CD4-positive, alpha-beta T cell treated with Interleukin-6 at 100 ng/mL for 8 hours (primary cell): Measurements from ENCODE around the gene CBY3.
A peak's percentile ranks its signal among the peaks of the same experiment; 100 is the strongest.
"Not testable (repeated sequence)": the region's sequence is repeated elsewhere in the genome, so short reads cannot be mapped to it uniquely, and the experiment has no call there.

Experiments
- DNase-seq: peaks from one replicate; pipeline ENCODE4 v3.0.0-alpha.2; 2020; ENCODE audit warnings: mixed read lengths, low spot score

The CBY3 gene

GRCh38 chr5:179680780-179681401 lies at the start of gene CBY3:
Gene CBY3, minus strand, starts transcription at chr5:179681034. Its CDS starts 116 bp downstream, at chr5:179680918.
- no peak for DNase-seq

- DNase-seq, result no peak
These were observed 49.5 kb upstream of the CBY3 start for GRCh38 chr5:179730356-179730755.

- DNase-seq, result no peak
These were observed 48.9 kb upstream of the CBY3 start for GRCh38 chr5:179729727-179730126.

DNA sequence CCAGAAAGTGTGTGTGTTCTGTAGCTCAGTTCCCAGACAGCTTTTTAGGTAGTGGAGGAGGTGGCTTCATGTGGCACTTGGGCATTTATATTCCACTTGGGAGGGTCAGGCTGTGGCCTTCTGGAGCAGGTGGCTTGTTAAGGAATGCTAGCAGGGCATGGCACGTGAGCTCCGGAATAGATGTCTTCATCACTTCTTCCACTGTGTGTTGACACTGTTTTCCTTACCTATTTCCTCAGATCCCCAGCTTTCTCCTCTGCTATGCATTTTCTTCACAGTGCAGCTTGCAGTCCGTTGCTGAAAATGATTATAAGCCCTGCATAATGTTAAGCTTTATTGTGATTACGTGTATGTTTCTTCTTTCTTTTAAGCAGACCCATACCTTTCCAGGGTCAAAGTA lies 48.5 kb upstream of the CBY3 start:
- DNase-seq, result no peak

DNA sequence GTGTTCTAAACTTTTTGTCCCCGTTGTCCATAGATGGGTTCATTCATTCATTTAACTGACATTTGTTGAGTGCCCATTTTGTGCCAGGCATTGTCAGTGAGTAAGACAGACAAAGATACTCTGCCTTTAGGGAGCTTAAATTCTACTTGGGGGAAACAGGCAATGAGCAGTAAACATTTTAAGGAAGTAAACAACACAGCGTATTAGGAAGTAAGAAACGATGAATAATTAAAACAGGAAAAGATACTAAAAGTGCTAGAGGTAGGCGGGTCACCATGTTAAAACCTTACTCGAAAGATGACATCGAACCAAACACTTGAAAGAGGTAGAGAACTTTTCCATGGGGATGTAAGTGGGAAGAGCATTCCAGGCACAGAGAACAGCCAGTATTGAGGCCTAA lies 46.3 kb upstream of the CBY3 start:
- no peak for DNase-seq

DNA sequence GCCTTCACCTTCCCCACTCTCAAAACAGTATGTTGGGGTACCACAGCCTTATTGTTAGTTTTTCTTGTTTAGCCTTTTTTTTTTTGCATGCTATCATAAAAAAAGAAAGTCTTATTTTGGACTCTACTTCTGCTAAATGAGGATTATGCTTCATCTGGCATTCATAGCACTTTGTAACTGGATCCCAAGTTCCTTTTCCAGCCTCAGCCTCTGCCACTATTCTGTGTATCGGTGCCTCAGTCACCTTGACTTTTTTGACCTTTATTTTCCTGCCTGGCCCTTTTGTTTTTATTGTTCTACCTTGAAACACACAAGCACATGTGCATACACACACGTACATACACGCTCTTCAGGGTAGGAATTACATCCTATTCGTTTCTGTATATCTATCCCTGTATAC lies 43.3 kb upstream of the CBY3 start:
- DNase-seq, result no peak

DNA sequence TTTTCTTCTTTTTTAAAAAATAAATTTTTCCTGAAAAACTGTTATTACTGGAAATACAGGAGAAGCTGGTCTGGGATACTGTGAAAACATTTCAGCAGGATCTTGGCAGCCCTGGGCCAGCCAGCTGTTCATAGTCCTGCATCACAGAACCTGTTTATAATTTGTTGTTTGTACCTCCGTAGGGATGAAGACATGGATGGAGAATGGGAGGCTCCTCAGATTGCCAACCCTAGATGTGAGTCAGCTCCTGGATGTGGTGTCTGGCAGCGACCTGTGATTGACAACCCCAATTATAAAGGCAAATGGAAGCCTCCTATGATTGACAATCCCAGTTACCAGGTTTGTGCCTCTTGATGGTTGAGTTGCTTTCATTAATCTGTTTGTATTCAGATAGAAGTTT lies 39.4 kb upstream of the CBY3 start:
- no peak for DNase-seq

DNA sequence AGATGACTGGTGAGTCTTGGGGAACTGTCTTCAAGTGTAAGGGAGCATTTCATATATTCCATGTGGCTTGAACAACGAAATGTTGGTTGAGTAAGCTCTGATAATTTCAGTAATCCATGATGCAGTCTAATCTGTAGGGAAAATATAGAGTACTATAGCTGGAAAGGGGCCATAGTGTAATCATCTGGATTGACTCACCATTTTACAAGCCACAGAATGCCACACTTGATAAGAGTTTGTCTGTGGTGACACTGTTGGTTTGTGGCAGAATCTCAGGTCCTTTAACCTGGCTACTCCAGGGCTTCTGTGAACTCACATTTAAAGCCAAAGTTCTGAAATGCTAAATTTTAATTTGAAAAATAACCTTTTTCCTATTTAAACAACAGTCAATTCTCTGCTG lies 35.5 kb upstream of the CBY3 start:
- DNase-seq, result no peak

- DNase-seq, result no peak
These were observed 19.6 kb upstream of the CBY3 start for GRCh38 chr5:179700401-179700918.

DNA sequence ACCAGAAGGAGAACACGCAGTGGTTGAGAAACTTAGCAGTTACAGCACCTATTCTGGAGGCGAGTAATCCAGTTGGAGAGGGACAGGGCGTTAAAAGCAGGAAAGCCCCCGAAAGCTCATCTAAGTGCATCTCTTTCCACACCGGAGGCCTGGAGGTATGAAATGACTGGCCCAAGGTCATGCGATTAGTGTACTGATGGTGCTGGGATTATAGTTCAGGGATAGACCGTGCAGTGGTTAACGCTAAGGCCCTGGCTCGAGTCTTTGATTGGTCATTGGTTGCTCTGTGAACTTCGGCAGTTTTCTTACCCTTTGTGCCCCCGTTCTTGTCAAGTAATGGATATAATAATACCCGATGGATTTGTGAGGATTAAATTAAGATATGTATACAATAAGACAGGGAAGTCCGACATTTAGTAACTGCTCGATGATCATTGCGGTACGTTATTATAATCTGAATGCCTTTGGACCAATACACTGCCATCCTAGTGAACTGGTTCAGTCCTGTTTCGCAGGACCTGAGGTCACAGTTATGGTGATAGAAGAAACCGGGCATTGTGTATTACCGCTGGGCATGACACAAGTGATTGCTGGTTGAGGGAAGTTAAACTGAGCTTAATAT lies 18.9 kb upstream of the CBY3 start:
- no peak for DNase-seq

GRCh38 chr5:179698935-179699615 lies 18.2 kb upstream of the CBY3 start, which contains the start of gene CANX:
Gene CANX, plus strand, starts transcription at chr5:179698967. Its CDS starts 6,715 bp downstream, at chr5:179705682.
- no peak for DNase-seq

DNA sequence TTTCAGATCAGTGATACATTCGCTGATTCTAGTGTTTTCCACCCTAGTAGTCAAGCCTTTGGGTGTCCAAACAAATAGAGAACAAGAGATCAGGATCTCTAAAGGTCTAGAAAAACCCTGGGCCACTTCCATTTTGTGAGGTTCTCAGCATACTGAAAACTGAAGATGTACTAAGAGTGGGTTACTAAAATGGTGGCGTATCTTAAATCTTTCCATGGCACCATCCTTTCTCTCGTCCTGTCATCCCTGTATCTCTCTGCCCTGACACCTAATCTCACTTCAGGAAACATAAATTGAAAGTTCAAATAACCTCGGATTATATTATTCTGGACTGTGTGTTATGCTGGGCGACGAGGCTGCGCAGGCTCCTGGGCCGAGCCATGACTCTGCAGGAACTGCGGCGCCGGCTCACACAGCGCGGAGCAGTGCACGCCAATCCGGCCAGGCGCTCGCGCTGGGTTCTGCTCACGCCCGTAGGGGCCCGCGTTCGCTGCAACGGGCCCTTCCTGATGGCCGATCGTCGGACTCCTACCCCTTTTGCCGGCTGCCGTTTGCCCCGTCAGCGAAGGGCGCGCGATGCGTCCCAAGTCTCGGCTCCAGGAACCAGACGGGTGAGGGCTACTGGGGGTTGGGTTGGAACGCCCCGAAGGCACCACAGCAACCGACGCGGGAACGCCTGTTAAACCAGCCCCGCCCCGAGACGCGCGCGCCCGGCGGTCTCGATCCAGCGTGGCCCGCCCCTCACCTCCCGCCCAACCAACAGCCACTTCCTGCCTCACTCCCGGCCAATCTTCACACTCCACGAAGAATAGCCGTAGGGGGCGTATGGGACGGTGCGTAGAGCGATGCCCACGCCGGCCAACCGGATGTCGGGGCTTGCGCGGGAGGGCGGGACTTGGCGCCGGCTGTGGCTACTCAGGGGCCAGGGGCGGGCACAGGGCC lies 17.4 kb upstream of the CBY3 start:
- peak; percentile 99 for DNase-seq

DNA sequence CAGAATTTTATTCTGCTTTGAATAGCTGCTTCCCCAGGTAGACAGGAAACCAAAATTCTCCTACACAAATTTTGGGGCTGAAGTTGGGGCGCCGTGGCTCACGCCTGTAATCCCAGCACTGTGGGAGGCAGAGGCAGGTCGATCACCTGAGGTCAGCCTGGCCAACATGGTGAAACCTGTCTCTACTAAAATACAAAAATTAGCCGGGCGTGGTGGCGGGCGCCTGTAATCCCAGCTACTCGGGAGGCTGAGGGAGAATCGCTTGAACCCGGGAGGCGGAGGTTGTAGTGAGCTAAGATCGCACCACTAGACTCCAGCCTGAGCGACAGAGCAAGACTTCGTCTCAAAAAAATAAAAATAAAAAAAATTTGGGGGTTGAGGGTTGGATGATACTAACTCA lies 16.7 kb upstream of the CBY3 start:
- not testable (repeated sequence) for DNase-seq

DNA sequence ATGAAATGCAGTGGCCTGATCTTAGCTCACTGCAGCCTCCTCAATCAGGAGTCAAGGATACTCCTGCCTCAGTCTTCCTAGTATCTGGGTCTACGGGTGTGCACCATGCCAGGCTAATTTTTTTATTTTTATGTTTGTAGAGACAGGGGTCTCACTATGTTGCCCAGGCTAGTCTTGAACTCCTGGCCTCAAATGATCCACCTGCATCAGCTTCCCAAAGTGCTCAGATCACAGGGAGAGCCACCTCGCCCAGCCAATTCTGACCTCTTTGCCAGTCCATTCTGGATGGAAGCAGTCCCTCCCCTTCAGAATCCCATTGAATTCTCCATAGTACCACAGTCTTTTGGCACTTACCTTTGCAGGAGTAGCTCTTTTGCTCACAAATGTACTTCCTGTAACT lies 16.3 kb upstream of the CBY3 start:
- no peak for DNase-seq

DNA sequence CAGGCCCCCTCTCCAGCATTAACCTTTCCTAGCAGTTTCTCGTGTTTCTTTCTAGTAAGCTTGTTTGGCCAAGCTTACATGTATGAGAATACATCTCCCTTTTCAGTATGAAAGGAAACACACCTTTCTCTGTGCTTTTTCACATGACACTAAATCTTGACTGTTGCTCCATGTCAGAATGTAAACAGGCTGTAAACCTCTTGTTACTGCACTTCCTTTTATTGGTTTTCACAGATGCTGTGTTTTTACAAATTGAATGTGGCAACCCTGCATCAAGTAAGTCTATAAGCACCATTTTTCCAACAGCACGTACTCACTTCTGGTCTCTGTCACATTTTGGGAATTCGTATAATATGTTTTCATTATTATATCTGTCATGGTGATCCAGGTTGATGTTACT lies 15.8 kb upstream of the CBY3 start:
- no peak for DNase-seq

DNA sequence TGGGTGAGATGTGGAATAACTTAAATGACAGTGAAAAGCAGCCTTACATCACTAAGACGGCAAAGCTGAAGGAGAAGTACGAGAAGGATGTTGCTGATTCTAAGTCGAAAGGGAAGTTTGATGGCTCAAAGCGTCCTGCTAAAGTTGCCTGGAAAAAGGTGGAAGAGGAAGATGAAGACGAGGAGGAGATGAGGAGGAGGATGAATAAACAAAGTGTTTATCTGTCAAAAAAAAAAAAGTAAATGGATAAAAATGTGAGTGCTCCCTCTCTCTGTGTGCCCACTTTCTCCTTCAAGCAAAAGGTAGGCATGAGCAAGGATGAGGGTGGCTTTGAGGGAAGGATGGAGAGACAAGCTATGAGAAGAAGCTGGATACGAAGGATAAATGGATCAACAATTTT lies 13.7 kb upstream of the CBY3 start:
- DNase-seq, result no peak

DNA sequence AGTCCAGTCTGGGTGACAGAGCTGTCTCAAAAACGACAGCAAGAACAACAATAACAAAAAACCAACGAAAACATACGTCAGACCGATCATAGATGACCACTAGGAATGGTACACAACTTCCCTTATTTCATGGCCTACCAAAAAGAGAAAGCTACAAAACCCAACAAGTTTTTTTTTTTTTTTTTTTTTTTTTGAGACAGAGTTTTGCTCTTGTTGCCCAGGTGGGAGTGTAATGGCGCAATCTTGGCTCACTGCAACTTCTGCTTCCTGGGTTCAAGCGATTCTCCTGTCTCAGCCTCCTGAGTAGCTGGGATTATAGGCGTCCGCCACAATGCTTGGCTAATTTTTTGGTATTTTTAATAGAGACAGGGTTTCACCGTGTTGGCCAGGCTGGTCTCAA lies 8.4 kb upstream of the CBY3 start:
- DNase-seq, result not testable (repeated sequence)

DNA sequence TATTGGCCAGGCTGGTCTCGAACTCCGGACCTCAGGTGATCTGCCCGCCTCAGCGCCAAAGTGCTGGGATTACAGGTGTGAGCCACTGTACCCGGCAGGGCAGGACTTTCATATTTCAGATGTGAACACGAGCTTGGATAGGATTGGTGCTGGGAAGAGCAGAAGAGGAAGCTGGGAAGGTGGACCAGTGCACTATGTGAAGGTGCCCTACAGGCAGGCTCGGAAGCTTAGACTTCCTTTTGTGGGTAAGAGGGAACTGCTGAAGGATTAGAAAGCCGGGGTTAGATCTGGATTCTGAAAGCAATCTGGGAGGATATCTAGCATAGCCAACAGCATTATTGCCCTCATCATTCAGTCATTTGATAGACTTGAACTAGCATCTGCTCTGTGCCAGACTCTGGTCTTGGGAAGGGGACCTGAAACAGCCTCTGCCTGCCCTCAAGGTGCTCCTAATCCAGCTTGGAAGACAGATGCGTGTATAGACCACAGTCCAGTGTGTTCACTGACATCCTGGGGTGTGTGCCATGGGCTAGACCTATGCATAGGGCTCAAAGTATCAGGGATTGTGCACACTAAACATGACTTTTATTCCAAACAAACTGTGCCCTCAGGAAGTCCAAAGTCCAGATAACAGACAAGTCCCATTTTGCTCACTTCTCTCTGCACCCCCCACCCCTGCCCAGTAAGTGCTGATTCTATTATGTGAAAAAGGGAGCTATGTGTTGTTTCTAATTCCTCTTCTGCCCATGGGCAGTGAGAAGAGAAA lies 637 bp downstream of the CBY3 start:
- DNase-seq, result no peak

DNA sequence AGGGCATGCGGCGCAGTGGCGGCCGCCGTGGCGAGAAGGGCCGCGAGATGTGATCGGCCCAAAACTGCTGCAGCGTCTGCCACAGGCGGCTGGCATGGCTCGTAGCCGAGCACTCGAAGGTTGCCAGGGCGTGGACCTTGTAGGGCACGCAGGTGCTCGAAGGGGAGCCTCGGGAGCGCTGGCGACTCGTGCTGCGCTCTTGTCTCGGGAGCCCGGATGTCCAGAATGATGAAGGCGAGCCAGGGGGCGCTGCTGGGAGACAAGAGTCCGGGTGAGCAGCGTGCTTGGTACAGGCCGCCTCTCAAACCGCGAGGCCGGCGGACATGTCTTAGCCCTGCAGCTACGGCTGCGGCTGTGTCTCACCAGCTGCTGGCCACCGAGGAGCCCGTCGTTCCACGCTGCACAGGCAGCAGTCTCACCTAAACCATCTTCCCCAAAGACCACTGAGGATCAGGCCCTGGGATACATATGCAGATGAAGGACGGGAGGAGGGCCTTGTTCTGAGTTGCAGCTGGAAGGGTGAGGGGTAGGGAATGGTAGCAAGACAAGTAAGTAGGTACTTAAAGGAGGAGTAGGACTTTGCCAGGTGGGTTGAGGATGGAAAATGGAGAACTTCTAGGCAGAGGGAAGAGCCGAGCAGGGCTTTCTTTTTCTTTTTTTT lies 1.7 kb downstream of the CBY3 start:
- DNase-seq, result peak; percentile 60

DNA sequence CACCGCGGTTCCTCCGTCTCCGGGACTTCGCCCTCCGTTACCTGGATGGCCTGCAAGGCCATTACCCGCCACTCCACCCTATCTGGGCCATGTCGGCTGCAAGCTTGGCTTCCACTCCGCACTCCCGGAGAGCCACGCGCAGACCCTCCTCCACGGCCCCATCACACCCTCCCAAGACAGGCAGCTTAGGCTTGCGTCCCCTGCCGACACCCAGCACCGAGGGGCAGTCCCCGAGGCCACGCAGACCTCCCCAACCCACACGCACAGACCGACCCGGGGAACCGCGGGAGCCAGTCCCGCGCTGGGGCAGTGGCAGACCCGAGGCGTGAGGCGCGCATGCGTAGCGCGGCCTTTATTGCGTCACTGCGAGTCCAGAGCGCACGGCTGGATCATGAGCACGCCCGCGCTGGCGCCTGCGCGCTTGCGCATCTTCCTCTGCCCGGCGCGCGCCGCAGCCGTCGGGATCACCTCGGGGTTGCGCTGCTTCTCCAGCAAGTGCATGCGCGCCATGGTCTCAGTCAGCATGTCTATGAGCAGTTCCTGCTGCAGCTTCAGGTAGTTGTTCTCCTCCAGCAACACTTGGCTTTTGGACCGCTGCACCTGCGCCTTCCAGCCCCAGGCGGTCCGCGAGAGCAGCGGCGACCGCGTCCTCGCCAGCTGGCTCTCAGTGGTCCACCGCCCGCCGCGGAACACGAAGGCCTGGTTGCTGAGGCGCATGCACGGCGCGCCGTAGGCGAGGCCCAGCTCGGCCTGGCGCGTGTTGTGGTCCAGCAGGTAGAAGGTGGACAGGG lies 2.4 kb downstream of the CBY3 start:
- DNase-seq, result peak; percentile 95
